ENCODE data around the gene MED22.

DNA sequence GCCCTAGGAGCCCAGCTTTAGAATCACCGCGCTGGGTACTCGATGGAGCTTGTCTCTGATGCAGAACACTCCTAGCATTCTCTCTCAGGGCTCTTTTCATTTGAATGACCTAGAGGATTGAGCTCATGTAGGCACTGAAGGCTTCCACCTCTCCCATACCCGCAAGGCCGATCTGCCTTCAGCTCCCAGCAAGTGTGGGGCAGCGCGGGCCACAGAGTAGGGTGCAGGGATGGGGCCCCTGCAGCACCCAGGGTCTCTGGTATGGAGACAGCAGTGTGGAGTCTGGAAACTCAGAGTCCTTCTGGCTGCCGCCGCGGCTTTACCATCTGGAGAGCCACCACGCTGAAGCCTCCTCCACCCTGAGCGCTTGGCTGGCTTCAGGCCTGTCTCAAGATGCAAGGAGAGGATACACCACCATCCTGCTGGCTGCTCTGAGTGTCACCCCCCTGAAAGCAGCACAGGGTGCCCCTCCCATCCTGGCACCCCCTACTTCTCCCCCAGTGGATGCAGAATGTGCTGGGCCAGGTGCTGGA lies 41.2 kb upstream of the MED22 start:
- TF ChIP-seq CTCF (IDR thresholded peaks at IDR 0.05) (no peak), ZFX (IDR thresholded peaks at IDR 0.05; ENCODE audit: borderline replicate concordance) (no peak)

Measured in 22Rv1 (cell line).